Keratinocyte (primary cell): ENCODE measurements around the gene CDH18. TPM values are rescaled to one million over a fixed set of nuclear protein-coding genes. Genes with fewer than 3 reads are reported as not detected.

Source experiments
- DNase-seq: peaks from one replicate; pipeline ENCODE4 v3.0.0-alpha.2; 2011; ENCODE audit warnings: low read depth, missing footprints, low spot score
- FAIRE-seq: peaks from 2 replicates; lab custom pipeline; 2011; peaks lifted over from hg19 to GRCh38; lab: Jason Lieb, UNC
- H2AFZ ChIP-seq: 2 replicates; pipeline ENCODE4 v1.6.0; 2012; ENCODE audit warnings: low read length, control low read depth, inconsistent platforms; ENCODE audit not compliant: control insufficient read depth
- H3K27ac ChIP-seq: 2 replicates; pipeline ENCODE4 v1.5.1; 2011; ENCODE audit warnings: low read length; ENCODE audit not compliant: control insufficient read depth, insufficient read depth
- H3K27me3 ChIP-seq: 3 replicates; pipeline ENCODE4 v1.6.0; 2011; ENCODE audit warnings: low read length; ENCODE audit not compliant: control insufficient read depth, insufficient read depth; ENCODE audit errors: extremely low read depth
- H3K36me3 ChIP-seq, 2 experiments: 2 replicates in 1 of 2; 3 replicates in 1 of 2; pipeline ENCODE4 v1.5.1; 2011; ENCODE audit warnings: low read length in 2 of 2, mild to moderate bottlenecking in 1 of 2; ENCODE audit not compliant: control insufficient read depth in 2 of 2, insufficient read depth in 2 of 2; ENCODE audit errors: extremely low read depth in 1 of 2
- H3K4me1 ChIP-seq: 3 replicates; pipeline ENCODE4 v1.5.1; 2011; ENCODE audit warnings: low read length; ENCODE audit not compliant: control insufficient read depth, insufficient read depth; ENCODE audit errors: extremely low read depth
- H3K4me2 ChIP-seq: 3 replicates; pipeline ENCODE4 v1.6.0; 2011; ENCODE audit warnings: low read depth, low read length; ENCODE audit not compliant: control insufficient read depth, insufficient read depth; ENCODE audit errors: extremely low read depth
- H3K4me3 ChIP-seq, 3 experiments: fragments of 200-600 bp in 1 of 3; sonication (generic) in 1 of 3; 2 replicates in 2 of 3; 3 replicates in 1 of 3; pipeline ENCODE4 v1.5.1; 2011 to 2016; ENCODE audit warnings: low read length in 3 of 3, mild to moderate bottlenecking in 3 of 3, control low read depth in 2 of 3, inconsistent platforms in 1 of 3, low read depth in 1 of 3, mixed read lengths in 1 of 3, mixed run types in 1 of 3, moderate library complexity in 1 of 3; ENCODE audit not compliant: control insufficient read depth in 2 of 3, insufficient read depth in 2 of 3; ENCODE audit errors: extremely low read depth in 1 of 3
- H3K79me2 ChIP-seq: 2 replicates; pipeline ENCODE4 v1.6.0; 2012; ENCODE audit warnings: low read length; ENCODE audit not compliant: control insufficient read depth, insufficient read depth
- H3K9ac ChIP-seq: 3 replicates; pipeline ENCODE4 v1.6.0; 2011; ENCODE audit warnings: low read length; ENCODE audit not compliant: control insufficient read depth, insufficient read depth; ENCODE audit errors: extremely low read depth
- H3K9me1 ChIP-seq: 3 replicates; pipeline ENCODE4 v1.6.0; 2011; ENCODE audit warnings: low read length; ENCODE audit not compliant: control insufficient read depth, insufficient read depth; ENCODE audit errors: extremely low read depth
- H3K9me3 ChIP-seq: 2 replicates; pipeline ENCODE4 v1.5.1; 2012; ENCODE audit warnings: low read depth, low read length; ENCODE audit not compliant: control insufficient read depth
- H4K20me1 ChIP-seq: 3 replicates; pipeline ENCODE4 v1.6.0; 2011; ENCODE audit warnings: low read length; ENCODE audit not compliant: control insufficient read depth, insufficient read depth; ENCODE audit errors: extremely low read depth
- CTCF ChIP-seq, 3 experiments: IDR thresholded peaks in 1 of 3; conservative IDR thresholded peaks in 1 of 3; optimal IDR thresholded peaks in 1 of 3; 2 replicates in 2 of 3; 3 replicates in 1 of 3; pipeline versions ENCODE3 to v1.5.1; 2011; ENCODE audit warnings: low read length in 3 of 3, mild to moderate bottlenecking in 3 of 3, moderate library complexity in 2 of 3, control low read depth in 1 of 3, inconsistent platforms in 1 of 3; ENCODE audit not compliant: insufficient read depth in 2 of 3; ENCODE audit errors: extremely low read depth in 1 of 3
- EZH2 ChIP-seq: IDR thresholded peaks from one replicate; pipeline ENCODE4 v1.6.1; 2012; ENCODE audit warnings: inconsistent platforms, mild to moderate bottlenecking, low read length, moderate library complexity
- dilution Hi-C: fragments of 300-500 bp; cut with MboI; formaldehyde crosslinking; loops from one replicate; pipeline ENCODE4 v1.7.0; 2020; ENCODE audit warnings: low sequenced_read_pairs; ENCODE audit not compliant: extremely low pct_ligation_motif_present
- polyA plus RNA-seq, 5 experiments: library from polyadenylated mRNA; depleted of rRNA in 3 of 5; stranded (reverse) in 3 of 5; stranded (forward) in 1 of 5; unstranded in 1 of 5; fragments of >200 nt; gene quantifications; 1 replicate in 1 of 5; 2 replicates in 3 of 5; 3 replicates in 1 of 5; pipeline versions ENCODE4 v1.2.1 to v1.2.3, GENCODE V29; 2011 to 2012; ENCODE audit warnings: missing spikeins in 2 of 5, low read depth in 1 of 5, low replicate concordance in 1 of 5

Gene CDH18
- polyA plus RNA-seq, 1 donor (not counting 4 experiments of a cell fraction or from before 2014, with no cell fraction given), result 0.41 TPM

- TF ChIP-seq EZH2 (no peak), CTCF (optimal IDR thresholded peaks at IDR 0.05 in 1 of 3, IDR thresholded peaks at IDR 0.05 in 1 of 3, conservative IDR thresholded peaks at IDR 0.05 in 1 of 3; ENCODE audit: extremely low read depth in 1 of 3, insufficient read depth in 2 of 3, low read length in 3 of 3) (no peak)
- no peaks in the 10 kb centered on the region for H3K79me2 ChIP-seq
- no peak overlapping the region for H3K27ac ChIP-seq
- no peaks in the 10 kb centered on the region for H3K36me3 ChIP-seq
- FAIRE-seq, result no peak
- no peak overlapping the region for H3K4me2 ChIP-seq
- H3K27me3 ChIP-seq, result no peaks in the 10 kb centered on the region
- H3K4me3 ChIP-seq, result no peak overlapping the region
- no peaks in the 10 kb centered on the region for H3K4me1 ChIP-seq
- H3K9me1 ChIP-seq, result no peaks in the 10 kb centered on the region
- H3K9ac ChIP-seq, result no peak overlapping the region
- H2AFZ ChIP-seq, result no peak overlapping the region
- dilution Hi-C loops, result no loop called here
- DNase-seq, result no peak
- no peaks in the 10 kb centered on the region for H3K9me3 ChIP-seq
- no peaks in the 10 kb centered on the region for H4K20me1 ChIP-seq
Observed at GRCh38 chr5:20030125-20030524, 42.1 kb upstream of the CDH18 start.

DNA sequence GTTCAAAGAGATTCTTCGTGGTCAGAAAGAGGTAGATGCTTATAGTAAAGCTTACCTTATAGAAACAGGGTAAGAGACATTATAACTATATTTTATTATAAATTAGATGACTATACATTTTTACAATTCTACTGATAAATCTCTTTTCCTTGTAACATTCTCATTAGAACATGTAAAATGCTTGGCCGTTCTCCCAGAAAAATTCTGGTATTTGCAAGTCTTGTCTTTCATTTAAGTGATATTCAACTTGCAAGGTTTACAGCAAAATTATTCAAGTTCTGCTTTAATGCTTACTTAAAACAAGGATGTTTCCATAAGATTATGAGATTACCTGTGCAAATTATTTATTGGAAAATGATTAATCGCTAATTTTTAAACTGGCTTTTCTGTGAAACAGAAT is 41.3 kb upstream of the CDH18 start:
- no peaks in the 10 kb centered on the region for H3K9me3 ChIP-seq
- H3K27ac ChIP-seq, result no peak overlapping the region
- no peaks in the 10 kb centered on the region for H3K27me3 ChIP-seq
- H3K4me1 ChIP-seq, result no peaks in the 10 kb centered on the region
- H2AFZ ChIP-seq, result no peak overlapping the region
- H4K20me1 ChIP-seq, result no peaks in the 10 kb centered on the region
- H3K9me1 ChIP-seq, result no peaks in the 10 kb centered on the region
- DNase-seq (no peak), FAIRE-seq (no peak)
- no peak overlapping the region for H3K9ac ChIP-seq
- dilution Hi-C loops, result no loop called here
- H3K4me3 ChIP-seq, result no peak overlapping the region
- H3K79me2 ChIP-seq, result no peaks in the 10 kb centered on the region
- TF ChIP-seq EZH2 (no peak), CTCF (optimal IDR thresholded peaks at IDR 0.05 in 1 of 3, IDR thresholded peaks at IDR 0.05 in 1 of 3, conservative IDR thresholded peaks at IDR 0.05 in 1 of 3; ENCODE audit: extremely low read depth in 1 of 3, insufficient read depth in 2 of 3, low read length in 3 of 3) (no peak)
- H3K36me3 ChIP-seq, result no peaks in the 10 kb centered on the region
- H3K4me2 ChIP-seq, result no peak overlapping the region
